Keratinocyte (primary cell): ENCODE measurements around the gene SLC16A14. TPM values are rescaled to one million over a fixed set of nuclear protein-coding genes. Genes with fewer than 3 reads are reported as not detected.

Experiments
- DNase-seq: peaks from one replicate; pipeline ENCODE4 v3.0.0-alpha.2; 2011; ENCODE audit warnings: low read depth, missing footprints, low spot score
- FAIRE-seq: peaks from 2 replicates; lab custom pipeline; 2011; peaks lifted over from hg19 to GRCh38; lab: Jason Lieb, UNC
- H2AFZ ChIP-seq: 2 replicates; pipeline ENCODE4 v1.6.0; 2012; ENCODE audit warnings: low read length, control low read depth, inconsistent platforms; ENCODE audit not compliant: control insufficient read depth
- H3K27ac ChIP-seq: 2 replicates; pipeline ENCODE4 v1.5.1; 2011; ENCODE audit warnings: low read length; ENCODE audit not compliant: control insufficient read depth, insufficient read depth
- H3K27me3 ChIP-seq: 3 replicates; pipeline ENCODE4 v1.6.0; 2011; ENCODE audit warnings: low read length; ENCODE audit not compliant: control insufficient read depth, insufficient read depth; ENCODE audit errors: extremely low read depth
- H3K36me3 ChIP-seq, 2 experiments: 2 replicates in 1 of 2; 3 replicates in 1 of 2; pipeline ENCODE4 v1.5.1; 2011; ENCODE audit warnings: low read length in 2 of 2, mild to moderate bottlenecking in 1 of 2; ENCODE audit not compliant: control insufficient read depth in 2 of 2, insufficient read depth in 2 of 2; ENCODE audit errors: extremely low read depth in 1 of 2
- H3K4me1 ChIP-seq: 3 replicates; pipeline ENCODE4 v1.5.1; 2011; ENCODE audit warnings: low read length; ENCODE audit not compliant: control insufficient read depth, insufficient read depth; ENCODE audit errors: extremely low read depth
- H3K4me2 ChIP-seq: 3 replicates; pipeline ENCODE4 v1.6.0; 2011; ENCODE audit warnings: low read depth, low read length; ENCODE audit not compliant: control insufficient read depth, insufficient read depth; ENCODE audit errors: extremely low read depth
- H3K4me3 ChIP-seq, 3 experiments: fragments of 200-600 bp in 1 of 3; sonication (generic) in 1 of 3; 2 replicates in 2 of 3; 3 replicates in 1 of 3; pipeline ENCODE4 v1.5.1; 2011 to 2016; ENCODE audit warnings: low read length in 3 of 3, mild to moderate bottlenecking in 3 of 3, control low read depth in 2 of 3, inconsistent platforms in 1 of 3, low read depth in 1 of 3, mixed read lengths in 1 of 3, mixed run types in 1 of 3, moderate library complexity in 1 of 3; ENCODE audit not compliant: control insufficient read depth in 2 of 3, insufficient read depth in 2 of 3; ENCODE audit errors: extremely low read depth in 1 of 3
- H3K79me2 ChIP-seq: 2 replicates; pipeline ENCODE4 v1.6.0; 2012; ENCODE audit warnings: low read length; ENCODE audit not compliant: control insufficient read depth, insufficient read depth
- H3K9ac ChIP-seq: 3 replicates; pipeline ENCODE4 v1.6.0; 2011; ENCODE audit warnings: low read length; ENCODE audit not compliant: control insufficient read depth, insufficient read depth; ENCODE audit errors: extremely low read depth
- H3K9me1 ChIP-seq: 3 replicates; pipeline ENCODE4 v1.6.0; 2011; ENCODE audit warnings: low read length; ENCODE audit not compliant: control insufficient read depth, insufficient read depth; ENCODE audit errors: extremely low read depth
- H3K9me3 ChIP-seq: 2 replicates; pipeline ENCODE4 v1.5.1; 2012; ENCODE audit warnings: low read depth, low read length; ENCODE audit not compliant: control insufficient read depth
- H4K20me1 ChIP-seq: 3 replicates; pipeline ENCODE4 v1.6.0; 2011; ENCODE audit warnings: low read length; ENCODE audit not compliant: control insufficient read depth, insufficient read depth; ENCODE audit errors: extremely low read depth
- CTCF ChIP-seq, 3 experiments: IDR thresholded peaks in 1 of 3; conservative IDR thresholded peaks in 1 of 3; optimal IDR thresholded peaks in 1 of 3; 2 replicates in 2 of 3; 3 replicates in 1 of 3; pipeline versions ENCODE3 to v1.5.1; 2011; ENCODE audit warnings: low read length in 3 of 3, mild to moderate bottlenecking in 3 of 3, moderate library complexity in 2 of 3, control low read depth in 1 of 3, inconsistent platforms in 1 of 3; ENCODE audit not compliant: insufficient read depth in 2 of 3; ENCODE audit errors: extremely low read depth in 1 of 3
- EZH2 ChIP-seq: IDR thresholded peaks from one replicate; pipeline ENCODE4 v1.6.1; 2012; ENCODE audit warnings: inconsistent platforms, mild to moderate bottlenecking, low read length, moderate library complexity
- dilution Hi-C: fragments of 300-500 bp; cut with MboI; formaldehyde crosslinking; loops from one replicate; pipeline ENCODE4 v1.7.0; 2020; ENCODE audit warnings: low sequenced_read_pairs; ENCODE audit not compliant: extremely low pct_ligation_motif_present
- polyA plus RNA-seq, 5 experiments: library from polyadenylated mRNA; depleted of rRNA in 3 of 5; stranded (reverse) in 3 of 5; stranded (forward) in 1 of 5; unstranded in 1 of 5; fragments of >200 nt; gene quantifications; 1 replicate in 1 of 5; 2 replicates in 3 of 5; 3 replicates in 1 of 5; pipeline versions ENCODE4 v1.2.1 to v1.2.3, GENCODE V29; 2011 to 2012; ENCODE audit warnings: missing spikeins in 2 of 5, low read depth in 1 of 5, low replicate concordance in 1 of 5

SLC16A14 gene
- polyA plus RNA-seq, 1 donor (not counting 4 experiments of a cell fraction or from before 2014, with no cell fraction given) = 0.97 TPM

- H3K27me3 ChIP-seq = no peaks in the 10 kb centered on the region
- no peaks in the 10 kb centered on the region for H3K9me1 ChIP-seq
- no peaks in the 10 kb centered on the region for H3K4me1 ChIP-seq
- H3K36me3 ChIP-seq = no peaks in the 10 kb centered on the region
- H3K79me2 ChIP-seq = no peaks in the 10 kb centered on the region
- DNase-seq = no peak
- dilution Hi-C loops = no loop called here
- no peaks in the 10 kb centered on the region for H4K20me1 ChIP-seq
- no peak overlapping the region for H2AFZ ChIP-seq
- TF ChIP-seq CTCF (optimal IDR thresholded peaks at IDR 0.05 in 1 of 3, IDR thresholded peaks at IDR 0.05 in 1 of 3, conservative IDR thresholded peaks at IDR 0.05 in 1 of 3; ENCODE audit: extremely low read depth in 1 of 3, insufficient read depth in 2 of 3, low read length in 3 of 3) (no peak), EZH2 (no peak)
- no peak overlapping the region for H3K4me2 ChIP-seq
- no peaks in the 10 kb centered on the region for H3K9me3 ChIP-seq
- no peak overlapping the region for H3K4me3 ChIP-seq
- no peak overlapping the region for H3K9ac ChIP-seq
- no peak for FAIRE-seq
- H3K27ac ChIP-seq = no peak overlapping the region
Measured at GRCh38 chr2:230097841-230098240, 29.1 kb upstream of the SLC16A14 start.

GRCh38 chr2:230097424-230097823, 28.7 kb upstream of the SLC16A14 start:
- Histone ChIP-seq H3K27ac (no peak overlapping the region), H4K20me1 (no peaks in the 10 kb centered on the region), H2AFZ (no peak overlapping the region), H3K9me1 (no peaks in the 10 kb centered on the region), H3K79me2 (no peaks in the 10 kb centered on the region), H3K4me1 (no peaks in the 10 kb centered on the region), H3K36me3 (no peaks in the 10 kb centered on the region), H3K9ac (no peak overlapping the region), H3K4me2 (no peak overlapping the region), H3K27me3 (no peaks in the 10 kb centered on the region), H3K4me3 (no peak overlapping the region), H3K9me3 (no peaks in the 10 kb centered on the region)
- dilution Hi-C loops = no loop called here
- no peak for FAIRE-seq
- DNase-seq = no peak
- TF ChIP-seq CTCF (optimal IDR thresholded peaks at IDR 0.05 in 1 of 3, IDR thresholded peaks at IDR 0.05 in 1 of 3, conservative IDR thresholded peaks at IDR 0.05 in 1 of 3; ENCODE audit: extremely low read depth in 1 of 3, insufficient read depth in 2 of 3, low read length in 3 of 3) (no peak), EZH2 (no peak)
